ENCODE results near the gene UTF1.
A peak's percentile ranks its signal among the peaks of the same experiment; 100 is the strongest.

The UTF1 gene

DNA sequence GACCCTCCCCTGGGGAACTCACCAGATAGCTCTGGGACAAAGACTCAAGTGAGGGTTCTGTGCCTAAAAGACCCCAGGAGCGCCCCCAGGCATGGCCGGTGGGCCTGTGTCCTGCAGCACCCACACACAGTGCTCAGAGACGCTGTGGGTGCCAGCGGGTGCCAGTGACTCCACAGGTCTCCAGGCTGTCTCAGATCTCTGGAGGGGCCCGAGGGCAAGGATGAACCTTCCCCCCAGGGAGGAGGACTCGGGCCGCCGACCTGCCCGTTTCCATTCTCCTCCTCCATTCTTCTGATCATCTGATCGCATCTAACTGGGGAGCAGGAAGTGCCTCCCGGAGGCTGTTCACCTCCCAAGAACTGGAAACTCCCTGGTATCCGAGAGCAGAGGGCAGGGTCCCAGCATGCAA lies 45.7 kb downstream of the UTF1 start:
- Histone ChIP-seq H3K4me1 (ENCODE audit: control insufficient read depth, low read depth, low read length) (no peaks in the 10 kb centered on the region), H4K5ac (ENCODE audit: low read length) (no peak overlapping the region), H3K18ac (ENCODE audit: low read length) (no peak overlapping the region), H2BK5ac (ENCODE audit: low read length) (no peak overlapping the region), H3K4me2 (ENCODE audit: low read length) (no peak overlapping the region), H3K9ac (ENCODE audit: low read length) (no peak overlapping the region), H3K4ac (ENCODE audit: low read depth, low read length) (no peak overlapping the region), H2BK15ac (replicated peaks; ENCODE audit: low read depth) (no peak overlapping the region), H3K23ac (ENCODE audit: low read length) (no peak overlapping the region), H3K4me3 (ENCODE audit: low read length) (no peak overlapping the region), H3K79me1 (ENCODE audit: low read length) (no peaks in the 10 kb centered on the region), H3K27ac (ENCODE audit: low read depth, low read length) (no peak overlapping the region), H2AK5ac (ENCODE audit: low read length) (no peak overlapping the region), H3K27me3 (ENCODE audit: insufficient read depth, low read length, poor library complexity) (no peaks in the 10 kb centered on the region), H2BK120ac (ENCODE audit: low read depth, low read length) (no peak overlapping the region), H3K56ac (ENCODE audit: low read length) (no peak overlapping the region), H4K8ac (ENCODE audit: low read depth, low read length) (no peak overlapping the region), H3K79me2 (ENCODE audit: control insufficient read depth, insufficient read depth, low read length) (no peaks in the 10 kb centered on the region), H3K36me3 (ENCODE audit: control insufficient read depth, insufficient read depth, low read length) (no peaks in the 10 kb centered on the region)
- WGBS (ENCODE audit: extremely low coverage, insufficient coverage, low lambda C conversion rate), result no CpG with 5 or more reads among the region's 12 CpGs
- DNase-seq, result no peak

- Histone ChIP-seq H3K4me1 (ENCODE audit: control insufficient read depth, low read depth, low read length) (no peaks in the 10 kb centered on the region), H2AK5ac (ENCODE audit: low read length) (no peak overlapping the region), H2BK5ac (ENCODE audit: low read length) (no peak overlapping the region), H3K4me3 (ENCODE audit: low read length) (no peak overlapping the region), H3K18ac (ENCODE audit: low read length) (no peak overlapping the region), H2BK15ac (replicated peaks; ENCODE audit: low read depth) (no peak overlapping the region), H3K4me2 (ENCODE audit: low read length) (no peak overlapping the region), H3K27ac (ENCODE audit: low read depth, low read length) (no peak overlapping the region), H4K8ac (ENCODE audit: low read depth, low read length) (no peak overlapping the region), H3K56ac (ENCODE audit: low read length) (no peak overlapping the region), H3K4ac (ENCODE audit: low read depth, low read length) (no peak overlapping the region), H3K9ac (ENCODE audit: low read length) (no peak overlapping the region), H3K36me3 (ENCODE audit: control insufficient read depth, insufficient read depth, low read length) (no peaks in the 10 kb centered on the region), H4K5ac (ENCODE audit: low read length) (no peak overlapping the region), H3K23ac (ENCODE audit: low read length) (no peak overlapping the region), H3K79me2 (ENCODE audit: control insufficient read depth, insufficient read depth, low read length) (no peaks in the 10 kb centered on the region), H3K79me1 (ENCODE audit: low read length) (no peaks in the 10 kb centered on the region), H3K27me3 (ENCODE audit: insufficient read depth, low read length, poor library complexity) (no peaks in the 10 kb centered on the region), H2BK120ac (ENCODE audit: low read depth, low read length) (no peak overlapping the region)
- no CpG with 5 or more reads among the region's 6 CpGs for WGBS (ENCODE audit: extremely low coverage, insufficient coverage, low lambda C conversion rate)
- no peak for DNase-seq
Observed at GRCh38 chr10:133276100-133276434, 46.0 kb downstream of the UTF1 start.

- Histone ChIP-seq H4K5ac (ENCODE audit: low read length) (no peak within 1 kb of the TSS), H4K8ac (ENCODE audit: low read depth, low read length) (no peak within 1 kb of the TSS), H3K18ac (ENCODE audit: low read length) (no peak within 1 kb of the TSS), H3K4me2 (ENCODE audit: low read length) (peak within 1 kb of the TSS; percentile 25), H3K27ac (ENCODE audit: low read depth, low read length) (no peak within 1 kb of the TSS), H3K79me1 (ENCODE audit: low read length) (no peaks in the 10 kb centered on the region), H3K4me1 (ENCODE audit: control insufficient read depth, low read depth, low read length) (no peaks in the 10 kb centered on the region), H3K4ac (ENCODE audit: low read depth, low read length) (no peak within 1 kb of the TSS), H3K36me3 (ENCODE audit: control insufficient read depth, insufficient read depth, low read length) (no peaks in the 10 kb centered on the region), H3K27me3 (ENCODE audit: insufficient read depth, low read length, poor library complexity) (no peaks in the 10 kb centered on the region), H3K9ac (ENCODE audit: low read length) (no peak within 1 kb of the TSS), H3K79me2 (ENCODE audit: control insufficient read depth, insufficient read depth, low read length) (no peaks in the 10 kb centered on the region), H3K23ac (ENCODE audit: low read length) (no peak within 1 kb of the TSS), H3K4me3 (ENCODE audit: low read length) (no peak within 1 kb of the TSS), H3K56ac (ENCODE audit: low read length) (peak within 1 kb of the TSS; percentile 6), H2BK15ac (replicated peaks; ENCODE audit: low read depth) (no peak within 1 kb of the TSS), H2BK5ac (ENCODE audit: low read length) (no peak within 1 kb of the TSS), H2BK120ac (ENCODE audit: low read depth, low read length) (no peak within 1 kb of the TSS), H2AK5ac (ENCODE audit: low read length) (no peak within 1 kb of the TSS)
- DNase-seq, result peak; percentile 69
- WGBS (ENCODE audit: extremely low coverage, insufficient coverage, low lambda C conversion rate), result no CpG with 5 or more reads among the region's 63 CpGs
Observed at GRCh38 chr10:133276435-133277201, 46.6 kb downstream of the UTF1 start, which contains the start of gene ADAM8. Gene ADAM8, minus strand, starts transcription at chr10:133276868. Its CDS starts 51 bp downstream, at chr10:133276817.

DNA sequence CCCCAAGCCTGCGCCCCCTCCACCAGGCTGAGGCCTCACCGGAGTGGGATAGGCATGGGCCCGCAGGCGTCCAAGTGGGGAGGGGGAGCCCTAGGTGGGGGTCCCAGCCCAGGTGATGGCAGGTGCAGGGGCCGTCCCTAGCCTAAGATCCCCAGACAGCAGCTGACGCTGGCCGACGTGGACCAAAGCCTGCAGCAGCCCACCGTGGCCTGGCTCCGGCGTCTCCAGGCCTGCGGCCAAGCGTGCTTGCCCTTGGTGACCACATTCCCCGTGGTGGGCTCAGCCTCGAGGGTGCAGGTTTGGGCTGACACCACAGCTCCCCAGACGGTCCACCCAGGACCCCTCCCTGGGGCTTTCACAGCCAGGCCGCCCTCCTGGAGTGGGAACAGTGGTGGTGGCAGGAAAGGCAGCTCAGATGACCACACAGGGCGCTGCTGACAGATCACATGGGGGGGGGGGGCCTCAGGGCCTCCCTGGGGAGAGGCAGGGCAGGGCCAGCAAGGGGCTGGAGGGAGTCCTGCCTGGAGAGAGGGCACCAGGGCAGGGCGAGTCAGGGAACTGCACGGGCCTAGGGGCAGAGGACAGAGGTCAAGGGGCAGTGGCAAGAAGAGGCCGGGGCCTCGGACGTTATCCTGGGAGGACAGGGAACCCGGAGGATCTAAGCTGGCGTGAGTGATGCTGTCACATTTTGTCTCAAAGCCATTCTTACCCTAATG lies 47.4 kb downstream of the UTF1 start:
- H3K4me1 ChIP-seq (ENCODE audit: control insufficient read depth, low read depth, low read length), result no peaks in the 10 kb centered on the region
- H2BK120ac ChIP-seq (ENCODE audit: low read depth, low read length), result no peak overlapping the region
- no peak overlapping the region for H3K9ac ChIP-seq (ENCODE audit: low read length)
- H3K27me3 ChIP-seq (ENCODE audit: insufficient read depth, low read length, poor library complexity), result no peaks in the 10 kb centered on the region
- WGBS (ENCODE audit: extremely low coverage, insufficient coverage, low lambda C conversion rate), result no CpG with 5 or more reads among the region's 25 CpGs
- no peak overlapping the region for H2AK5ac ChIP-seq (ENCODE audit: low read length)
- no peak overlapping the region for H3K4ac ChIP-seq (ENCODE audit: low read depth, low read length)
- DNase-seq, result no peak
- H3K27ac ChIP-seq (ENCODE audit: low read depth, low read length), result no peak overlapping the region
- H3K4me2 ChIP-seq (ENCODE audit: low read length), result no peak overlapping the region
- no peak overlapping the region for H2BK15ac ChIP-seq (replicated peaks; ENCODE audit: low read depth)
- no peak overlapping the region for H3K23ac ChIP-seq (ENCODE audit: low read length)
- H3K36me3 ChIP-seq (ENCODE audit: control insufficient read depth, insufficient read depth, low read length), result peaks cover 1% of the 10 kb centered on the region
- H4K5ac ChIP-seq (ENCODE audit: low read length), result no peak overlapping the region
- H4K8ac ChIP-seq (ENCODE audit: low read depth, low read length), result no peak overlapping the region
- no peak overlapping the region for H3K4me3 ChIP-seq (ENCODE audit: low read length)
- H3K18ac ChIP-seq (ENCODE audit: low read length), result no peak overlapping the region
- H3K79me1 ChIP-seq (ENCODE audit: low read length), result no peaks in the 10 kb centered on the region
- H3K56ac ChIP-seq (ENCODE audit: low read length), result no peak overlapping the region
- no peak overlapping the region for H2BK5ac ChIP-seq (ENCODE audit: low read length)
- H3K79me2 ChIP-seq (ENCODE audit: control insufficient read depth, insufficient read depth, low read length), result no peaks in the 10 kb centered on the region

- H3K56ac ChIP-seq (ENCODE audit: low read length), result no peak overlapping the region
- H4K5ac ChIP-seq (ENCODE audit: low read length), result no peak overlapping the region
- no peak overlapping the region for H2AK5ac ChIP-seq (ENCODE audit: low read length)
- H3K4me3 ChIP-seq (ENCODE audit: low read length), result no peak overlapping the region
- H3K79me1 ChIP-seq (ENCODE audit: low read length), result no peaks in the 10 kb centered on the region
- H3K4me1 ChIP-seq (ENCODE audit: control insufficient read depth, low read depth, low read length), result no peaks in the 10 kb centered on the region
- H2BK120ac ChIP-seq (ENCODE audit: low read depth, low read length), result no peak overlapping the region
- no peak overlapping the region for H3K4ac ChIP-seq (ENCODE audit: low read depth, low read length)
- no peaks in the 10 kb centered on the region for H3K27me3 ChIP-seq (ENCODE audit: insufficient read depth, low read length, poor library complexity)
- H3K9ac ChIP-seq (ENCODE audit: low read length), result no peak overlapping the region
- peaks cover 1% of the 10 kb centered on the region for H3K36me3 ChIP-seq (ENCODE audit: control insufficient read depth, insufficient read depth, low read length)
- H3K4me2 ChIP-seq (ENCODE audit: low read length), result no peak overlapping the region
- WGBS (ENCODE audit: extremely low coverage, insufficient coverage, low lambda C conversion rate), result no CpG with 5 or more reads among the region's 12 CpGs
- H3K27ac ChIP-seq (ENCODE audit: low read depth, low read length), result no peak overlapping the region
- H2BK15ac ChIP-seq (replicated peaks; ENCODE audit: low read depth), result no peak overlapping the region
- no peak overlapping the region for H3K18ac ChIP-seq (ENCODE audit: low read length)
- no peak overlapping the region for H3K23ac ChIP-seq (ENCODE audit: low read length)
- no peak overlapping the region for H4K8ac ChIP-seq (ENCODE audit: low read depth, low read length)
- no peak for DNase-seq
- no peaks in the 10 kb centered on the region for H3K79me2 ChIP-seq (ENCODE audit: control insufficient read depth, insufficient read depth, low read length)
- H2BK5ac ChIP-seq (ENCODE audit: low read length), result no peak overlapping the region
Observed at GRCh38 chr10:133277993-133278576, 48.1 kb downstream of the UTF1 start.

All from mesendoderm (in vitro differentiated cells).